ENCODE measurements around the gene MGST3.

DNA sequence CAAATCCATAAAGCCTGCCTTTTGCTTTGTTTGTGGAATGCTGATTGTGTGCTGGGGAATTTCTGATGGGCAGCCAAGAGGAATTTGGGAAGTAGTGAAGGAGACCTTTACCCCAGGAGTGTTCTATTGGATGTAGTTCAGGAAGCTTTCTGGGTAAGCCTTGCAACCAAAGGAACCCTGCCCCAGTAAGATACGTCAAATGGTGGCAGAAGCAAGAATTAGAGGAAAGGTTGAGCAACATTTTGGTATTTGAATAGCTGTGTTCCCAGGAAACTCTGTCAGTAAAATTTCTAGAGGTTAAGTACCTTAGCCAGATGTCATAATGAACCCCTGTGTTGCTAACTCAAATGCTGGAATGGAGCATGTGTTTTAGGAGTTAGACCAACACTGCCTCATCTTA, 6.4 kb downstream of the MGST3 start:
- no peak for TF ChIP-seq POLR2A (IDR thresholded peaks at IDR 0.05)
- TF ChIP-seq, protein P1, sequence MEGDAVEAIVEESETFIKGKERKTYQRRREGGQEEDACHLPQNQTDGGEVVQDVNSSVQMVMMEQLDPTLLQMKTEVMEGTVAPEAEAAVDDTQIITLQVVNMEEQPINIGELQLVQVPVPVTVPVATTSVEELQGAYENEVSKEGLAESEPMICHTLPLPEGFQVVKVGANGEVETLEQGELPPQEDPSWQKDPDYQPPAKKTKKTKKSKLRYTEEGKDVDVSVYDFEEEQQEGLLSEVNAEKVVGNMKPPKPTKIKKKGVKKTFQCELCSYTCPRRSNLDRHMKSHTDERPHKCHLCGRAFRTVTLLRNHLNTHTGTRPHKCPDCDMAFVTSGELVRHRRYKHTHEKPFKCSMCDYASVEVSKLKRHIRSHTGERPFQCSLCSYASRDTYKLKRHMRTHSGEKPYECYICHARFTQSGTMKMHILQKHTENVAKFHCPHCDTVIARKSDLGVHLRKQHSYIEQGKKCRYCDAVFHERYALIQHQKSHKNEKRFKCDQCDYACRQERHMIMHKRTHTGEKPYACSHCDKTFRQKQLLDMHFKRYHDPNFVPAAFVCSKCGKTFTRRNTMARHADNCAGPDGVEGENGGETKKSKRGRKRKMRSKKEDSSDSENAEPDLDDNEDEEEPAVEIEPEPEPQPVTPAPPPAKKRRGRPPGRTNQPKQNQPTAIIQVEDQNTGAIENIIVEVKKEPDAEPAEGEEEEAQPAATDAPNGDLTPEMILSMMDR (IDR thresholded peaks at IDR 0.05): no peak
- no peak for TF ChIP-seq EP300 (IDR thresholded peaks at IDR 0.05)
- no peak for TF ChIP-seq POLR2AphosphoS5 (IDR thresholded peaks at IDR 0.05)

All from suprapubic skin (tissue), 4 donors.